Endothelial cell of umbilical vein (primary cell): ENCODE data around the gene EDDM3A. TPM values are rescaled to one million over a fixed set of nuclear protein-coding genes. Genes with fewer than 3 reads are reported as not detected.

ENCODE experiments used
- BruUV-seq: library from RNA; stranded (reverse); fragments of 400-500 nt; replicated peaks from 2 replicates; lab custom pipeline; 2021; lab: Mats Ljungman, UMichigan
- CTCF ChIA-PET: fragments of 300-600, 350-600 bp; sonication (Branson Sonifier 250); formaldehyde crosslinking; loops from one replicate; lab custom pipeline; 2021; ENCODE audit warnings: antibody characterized with exemption, inconsistent platforms; lab: Charles Lee
- POLR2A ChIA-PET: fragments of 300-600, 350-600 bp; sonication (Branson Sonifier 250); formaldehyde crosslinking; loops from one replicate; lab custom pipeline; 2021; ENCODE audit warnings: antibody characterized with exemption, inconsistent platforms; lab: Charles Lee
- DNase-seq: peaks from one replicate; pipeline ENCODE4 v3.0.0-alpha.2; 2011; ENCODE audit warnings: low read depth, low spot score
- FAIRE-seq: peaks from 2 replicates; lab custom pipeline; 2011; peaks lifted over from hg19 to GRCh38; lab: Jason Lieb, UNC
- H2AFZ ChIP-seq: 2 replicates; pipeline ENCODE4 v1.6.0; 2012; ENCODE audit warnings: low read depth, low read length, control low read depth, inconsistent platforms
- H3K27ac ChIP-seq: 2 replicates; pipeline ENCODE4 v1.5.1; 2011; ENCODE audit warnings: low read depth, mild to moderate bottlenecking, control low read depth, low read length, moderate library complexity; ENCODE audit not compliant: insufficient read depth
- H3K27me3 ChIP-seq, 2 experiments: 2 replicates each; pipeline versions ENCODE4 v1.6.0 to v1.6.1; 2011; ENCODE audit warnings: low read length in 2 of 2, mixed read lengths in 1 of 2; ENCODE audit not compliant: control insufficient read depth in 2 of 2, insufficient read depth in 2 of 2
- H3K36me3 ChIP-seq, 2 experiments: 2 replicates in 1 of 2; 3 replicates in 1 of 2; pipeline ENCODE4 v1.5.1; 2011; ENCODE audit warnings: low read length in 2 of 2, mild to moderate bottlenecking in 1 of 2, moderate library complexity in 1 of 2; ENCODE audit not compliant: control insufficient read depth in 2 of 2, insufficient read depth in 2 of 2; ENCODE audit errors: extremely low read depth in 1 of 2
- H3K4me1 ChIP-seq: 3 replicates; pipeline ENCODE4 v1.5.1; 2011; ENCODE audit warnings: mild to moderate bottlenecking, low read length; ENCODE audit not compliant: control insufficient read depth, insufficient read depth; ENCODE audit errors: extremely low read depth
- H3K4me2 ChIP-seq: 2 replicates; pipeline ENCODE4 v1.6.1; 2011; ENCODE audit warnings: low read length, control low read depth, mixed read lengths; ENCODE audit not compliant: insufficient read depth
- H3K4me3 ChIP-seq, 3 experiments: fragments of 200-600 bp in 1 of 3; sonication (generic), shearing (Covaris generic) in 1 of 3; replicated peaks in 1 of 3; 2 replicates each; pipeline ENCODE4 v1.5.1; 2011 to 2016; ENCODE audit warnings: control low read depth in 3 of 3, low read length in 3 of 3, mild to moderate bottlenecking in 2 of 3, inconsistent platforms in 1 of 3, low read depth in 1 of 3, moderate library complexity in 1 of 3; ENCODE audit not compliant: insufficient read depth in 1 of 3
- H3K79me2 ChIP-seq: 2 replicates; pipeline ENCODE4 v1.6.0; 2012; ENCODE audit warnings: low read length, inconsistent platforms; ENCODE audit not compliant: control insufficient read depth, insufficient read depth
- H3K9ac ChIP-seq: replicated peaks from 2 replicates; pipeline ENCODE3; 2011; ENCODE audit warnings: low read length, control low read depth; ENCODE audit not compliant: insufficient read depth; ENCODE audit errors: extremely low read depth
- H3K9me1 ChIP-seq: replicated peaks from 3 replicates; pipeline ENCODE4 v1.6.0; 2011; ENCODE audit warnings: mild to moderate bottlenecking, low read length; ENCODE audit not compliant: control insufficient read depth, insufficient read depth; ENCODE audit errors: extremely low read depth
- H3K9me3 ChIP-seq: replicated peaks from 2 replicates; pipeline ENCODE4 v1.5.1; 2012; ENCODE audit warnings: low read length, inconsistent platforms; ENCODE audit not compliant: control insufficient read depth, insufficient read depth
- H4K20me1 ChIP-seq: replicated peaks from 2 replicates; pipeline ENCODE3; 2011; ENCODE audit warnings: mild to moderate bottlenecking, low read length; ENCODE audit not compliant: control insufficient read depth, insufficient read depth; ENCODE audit errors: extremely low read depth
- EZH2 ChIP-seq: IDR thresholded peaks from 2 replicates; pipeline ENCODE4 v1.6.1; 2012; ENCODE audit warnings: borderline replicate concordance, low read depth, mild to moderate bottlenecking, moderate library complexity, low read length, inconsistent platforms; ENCODE audit not compliant: severe bottlenecking
- FOS ChIP-seq: IDR thresholded peaks from 2 replicates; pipeline ENCODE4 v1.6.1; 2011; ENCODE audit warnings: mild to moderate bottlenecking, low read length, moderate library complexity, borderline replicate concordance; ENCODE audit not compliant: insufficient read depth
- GATA2 ChIP-seq: IDR thresholded peaks from 2 replicates; pipeline ENCODE4 v1.7.0; 2011; ENCODE audit warnings: low read depth, mild to moderate bottlenecking, moderate library complexity, mixed read lengths, low read length; ENCODE audit not compliant: insufficient read length, insufficient read depth
- JUN ChIP-seq: IDR thresholded peaks from 2 replicates; pipeline ENCODE4 v1.6.1; 2011; ENCODE audit warnings: borderline replicate concordance, low read depth; ENCODE audit not compliant: insufficient read length, insufficient read depth
- MYC ChIP-seq: IDR thresholded peaks from one replicate; pipeline ENCODE4 v1.6.1; 2011; ENCODE audit warnings: mild to moderate bottlenecking, low read depth, low read length
- POLR2A ChIP-seq: IDR thresholded peaks from 2 replicates; pipeline ENCODE4 v1.6.1; 2012; ENCODE audit warnings: low read depth, mild to moderate bottlenecking, control low read depth, low read length
- POLR2AphosphoS5 ChIP-seq: IDR thresholded peaks from 2 replicates; pipeline ENCODE4 v1.6.1; 2012; ENCODE audit warnings: low read depth, mild to moderate bottlenecking, control low read depth, low read length, moderate library complexity; ENCODE audit not compliant: insufficient read depth
- dilution Hi-C: fragments of 300-500 bp; cut with MboI; formaldehyde crosslinking; loops from one replicate; pipeline ENCODE4 v1.15.0; 2019; ENCODE audit warnings: low sequenced_read_pairs; ENCODE audit not compliant: extremely low pct_ligation_motif_present
- intact Hi-C: fragments of 100-400 bp; cut with micrococcal nuclease; formaldehyde crosslinking; loops from one replicate; pipeline ENCODE4 v1.10.0; 2022
- polyA plus RNA-seq, 4 experiments: library from polyadenylated mRNA; depleted of rRNA in 3 of 4; stranded (reverse) in 3 of 4; unstranded in 1 of 4; fragments of >200 nt; gene quantifications; 2 replicates each; pipeline versions ENCODE4 v1.2.1 to v1.2.3, GENCODE V29; 2011 to 2012; ENCODE audit warnings: missing spikeins in 1 of 4
- total RNA-seq: library from RNA; stranded (reverse); gene quantifications from 2 replicates; pipeline ENCODE4 v1.2.3, GENCODE V29; 2021
- TF ChIP-seq, protein P1 (sequence below): IDR thresholded peaks from 2 replicates; pipeline ENCODE4 v1.6.1; 2011; ENCODE audit not compliant: insufficient read depth, insufficient read length
- TF ChIP-seq, protein P2 (sequence below), 2 donors: IDR thresholded peaks; 1 replicate in 1 of 2; 2 replicates in 1 of 2; pipeline ENCODE4 v1.5.1; 2011; ENCODE audit warnings: low read length in 2 of 2, mild to moderate bottlenecking in 2 of 2, moderate library complexity in 2 of 2, control low read depth in 1 of 2, inconsistent platforms in 1 of 2, low read depth in 1 of 2; ENCODE audit not compliant: insufficient read depth in 1 of 2; ENCODE audit errors: extremely low read depth in 1 of 2

EDDM3A gene
- total and polyA plus RNA-seq, 2 donors (not counting 3 experiments of a cell fraction or from before 2014, with no cell fraction given) = not detected

DNA sequence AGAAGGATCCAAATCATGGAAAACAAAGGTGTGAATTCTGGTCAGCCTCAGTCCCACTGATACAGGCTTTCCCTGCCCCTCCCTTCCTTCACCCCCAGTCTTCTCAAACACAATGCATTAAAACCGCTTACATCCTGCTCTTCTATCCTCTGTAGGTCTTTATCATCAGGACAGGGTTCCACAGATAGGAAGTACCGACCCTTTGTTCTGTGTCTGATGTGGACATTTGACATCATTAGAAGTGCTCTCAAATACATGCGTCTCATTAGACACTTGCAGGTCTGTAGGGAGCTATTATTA lies 22.9 kb downstream of the EDDM3A start:
- BruUV-seq = no TSS peak
- ChIA-PET CTCF (interaction anchor here (1.1 to 1.2 kb wide), 2 partner anchors 10 to 89 kb away, joined by 4 read pairs; no protein-coding TSS in a partner anchor), POLR2A (no interaction called here)
- dilution Hi-C loops (no loop called here), intact Hi-C loops (no loop called here)
- Histone ChIP-seq H3K9me3 (no peaks in the 10 kb centered on the region), H3K9ac (no peak overlapping the region), H3K4me1 (no peaks in the 10 kb centered on the region), H4K20me1 (no peaks in the 10 kb centered on the region), H3K79me2 (no peaks in the 10 kb centered on the region), H3K27me3 (peaks cover 10 to 23% of the 10 kb centered on the region in 2 experiments), H3K4me3 (no peak overlapping the region), H3K9me1 (no peaks in the 10 kb centered on the region), H3K27ac (no peak overlapping the region), H3K4me2 (no peak overlapping the region), H2AFZ (no peak overlapping the region), H3K36me3 (no peaks in the 10 kb centered on the region)
- DNase-seq (no peak), FAIRE-seq (no peak)
- TF ChIP-seq, protein P1, sequence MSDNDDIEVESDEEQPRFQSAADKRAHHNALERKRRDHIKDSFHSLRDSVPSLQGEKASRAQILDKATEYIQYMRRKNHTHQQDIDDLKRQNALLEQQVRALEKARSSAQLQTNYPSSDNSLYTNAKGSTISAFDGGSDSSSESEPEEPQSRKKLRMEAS = no peak
- TF ChIP-seq FOS (no peak), POLR2A (no peak), JUN (no peak), MYC (no peak), POLR2AphosphoS5 (no peak), GATA2 (no peak), EZH2 (no peak)
- TF ChIP-seq, protein P2, sequence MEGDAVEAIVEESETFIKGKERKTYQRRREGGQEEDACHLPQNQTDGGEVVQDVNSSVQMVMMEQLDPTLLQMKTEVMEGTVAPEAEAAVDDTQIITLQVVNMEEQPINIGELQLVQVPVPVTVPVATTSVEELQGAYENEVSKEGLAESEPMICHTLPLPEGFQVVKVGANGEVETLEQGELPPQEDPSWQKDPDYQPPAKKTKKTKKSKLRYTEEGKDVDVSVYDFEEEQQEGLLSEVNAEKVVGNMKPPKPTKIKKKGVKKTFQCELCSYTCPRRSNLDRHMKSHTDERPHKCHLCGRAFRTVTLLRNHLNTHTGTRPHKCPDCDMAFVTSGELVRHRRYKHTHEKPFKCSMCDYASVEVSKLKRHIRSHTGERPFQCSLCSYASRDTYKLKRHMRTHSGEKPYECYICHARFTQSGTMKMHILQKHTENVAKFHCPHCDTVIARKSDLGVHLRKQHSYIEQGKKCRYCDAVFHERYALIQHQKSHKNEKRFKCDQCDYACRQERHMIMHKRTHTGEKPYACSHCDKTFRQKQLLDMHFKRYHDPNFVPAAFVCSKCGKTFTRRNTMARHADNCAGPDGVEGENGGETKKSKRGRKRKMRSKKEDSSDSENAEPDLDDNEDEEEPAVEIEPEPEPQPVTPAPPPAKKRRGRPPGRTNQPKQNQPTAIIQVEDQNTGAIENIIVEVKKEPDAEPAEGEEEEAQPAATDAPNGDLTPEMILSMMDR (IDR thresholded peaks at IDR 0.05; ENCODE audit: extremely low read depth in 1 of 2, insufficient read depth in 1 of 2, low read depth in 1 of 2, low read length in 2 of 2) = no peak
